HEK293 (cell line): ENCODE data around the gene TBC1D22A.

Experiments used
- CTCF ChIA-PET: fragments of 350-600 bp; formaldehyde crosslinking; extraction: SDS; loops from one replicate; lab custom pipeline; 2021; ENCODE audit warnings: antibody characterized with exemption; lab: Yijun Ruan, JAX
- POLR2A ChIA-PET: fragments of 300-600 bp; formaldehyde crosslinking; extraction: SDS; loops from one replicate; lab custom pipeline; 2020; ENCODE audit warnings: antibody characterized with exemption, inconsistent platforms; lab: Yijun Ruan, JAX
- H3K27ac ChIP-seq: fragments of 200-500 bp; sonication (Bioruptor generic); 2 replicates; pipeline ENCODE4 v1.5.1; 2014; ENCODE audit warnings: low read depth, low read length, control low read depth, inconsistent platforms; ENCODE audit errors: extremely low read depth
- H3K36me3 ChIP-seq, 2 experiments: fragments of 200-500 bp in 1 of 2; sonication (Bioruptor generic) in 1 of 2; 1 replicate in 1 of 2; 2 replicates in 1 of 2; pipeline ENCODE4 v1.5.1; 2014 to 2017; ENCODE audit warnings: inconsistent platforms in 2 of 2, low read length in 2 of 2; ENCODE audit not compliant: control insufficient read depth in 2 of 2, insufficient read depth in 1 of 2
- H3K4me1 ChIP-seq: fragments of 200-500 bp; sonication (Bioruptor generic); 2 replicates; pipeline ENCODE4 v1.5.1; 2014; ENCODE audit warnings: mild to moderate bottlenecking, low read length, inconsistent platforms; ENCODE audit not compliant: control insufficient read depth, insufficient read depth
- H3K4me3 ChIP-seq: 2 replicates; pipeline ENCODE4 v1.5.1; 2011; ENCODE audit warnings: low read depth, mild to moderate bottlenecking, control low read depth, low read length, moderate library complexity
- H3K9me3 ChIP-seq: fragments of 200-500 bp; sonication (Bioruptor generic); 2 replicates; pipeline ENCODE4 v1.5.1; 2014; ENCODE audit warnings: low read depth, low read length, inconsistent platforms; ENCODE audit not compliant: control insufficient read depth, insufficient read depth
- BCL11A ChIP-seq: fragments of 450-650 bp; formaldehyde crosslinking; IDR thresholded peaks from 2 replicates; pipeline ENCODE4 v1.5.1; 2016; ENCODE audit warnings: low read depth, missing biosample characterization, missing genetic modification characterization
- CTCF ChIP-seq: fragments of 450-650 bp; formaldehyde crosslinking; IDR thresholded peaks from 2 replicates; pipeline ENCODE4 v1.5.1; 2016; ENCODE audit warnings: missing biosample characterization, missing genetic modification characterization
- HOXC10 ChIP-seq: sonication (generic); formaldehyde crosslinking; IDR thresholded peaks from 2 replicates; pipeline ENCODE4 v1.8.1; 2023; ENCODE audit warnings: mild to moderate bottlenecking, missing genetic modification reagents
- KLF17 ChIP-seq: fragments of 450-650 bp; formaldehyde crosslinking; IDR thresholded peaks from 2 replicates; pipeline ENCODE4 v1.5.1; 2016; ENCODE audit warnings: missing biosample characterization, missing genetic modification characterization
- PBX3 ChIP-seq: sonication (generic); formaldehyde crosslinking; IDR thresholded peaks from 2 replicates; pipeline ENCODE4 v1.8.1; 2022; ENCODE audit warnings: mild to moderate bottlenecking, moderate library complexity, missing genetic modification reagents
- TRIM28 ChIP-seq: IDR thresholded peaks from 2 replicates; pipeline ENCODE4 v1.6.1; 2011; ENCODE audit warnings: low read length, control low read depth, borderline replicate concordance
- TSHZ1 ChIP-seq: fragments of 450-650 bp; formaldehyde crosslinking; IDR thresholded peaks from 2 replicates; pipeline ENCODE4 v1.5.1; 2016; ENCODE audit warnings: missing biosample characterization, missing genetic modification characterization, borderline replicate concordance
- WT1 ChIP-seq: fragments of 450-650 bp; formaldehyde crosslinking; IDR thresholded peaks from 2 replicates; pipeline ENCODE4 v1.5.1; 2016; ENCODE audit warnings: missing biosample characterization, missing genetic modification characterization
- YY2 ChIP-seq: fragments of 450-650 bp; formaldehyde crosslinking; IDR thresholded peaks from 2 replicates; pipeline ENCODE4 v1.5.1; 2016; ENCODE audit warnings: missing biosample characterization, missing genetic modification characterization
- ZBTB17 ChIP-seq: fragments of 450-650 bp; formaldehyde crosslinking; IDR thresholded peaks from 2 replicates; pipeline ENCODE4 v1.5.1; 2016; ENCODE audit warnings: missing biosample characterization, missing genetic modification characterization
- ZBTB21 ChIP-seq: fragments of 450-650 bp; formaldehyde crosslinking; IDR thresholded peaks from 2 replicates; pipeline ENCODE4 v1.5.1; 2017; ENCODE audit warnings: missing biosample characterization, missing genetic modification characterization
- ZBTB48 ChIP-seq: fragments of 450-650 bp; formaldehyde crosslinking; IDR thresholded peaks from 2 replicates; pipeline ENCODE4 v1.5.1; 2016; ENCODE audit warnings: missing biosample characterization, missing genetic modification characterization
- ZIC2 ChIP-seq: fragments of 450-650 bp; formaldehyde crosslinking; IDR thresholded peaks from 2 replicates; pipeline ENCODE4 v1.5.1; 2016; ENCODE audit warnings: missing biosample characterization, missing genetic modification characterization
- ZNF169 ChIP-seq: fragments of 450-650 bp; formaldehyde crosslinking; IDR thresholded peaks from 2 replicates; pipeline ENCODE4 v1.5.1; 2016; ENCODE audit warnings: missing biosample characterization, missing genetic modification characterization
- ZNF211 ChIP-seq: fragments of 450-650 bp; formaldehyde crosslinking; IDR thresholded peaks from 2 replicates; pipeline ENCODE4 v1.5.1; 2016; ENCODE audit warnings: low read depth, missing biosample characterization, missing genetic modification characterization
- ZNF221 ChIP-seq: fragments of 450-650 bp; formaldehyde crosslinking; IDR thresholded peaks from 2 replicates; pipeline ENCODE4 v1.5.1; 2017; ENCODE audit warnings: missing biosample characterization, missing genetic modification characterization, borderline replicate concordance
- ZNF266 ChIP-seq: fragments of 450-650 bp; formaldehyde crosslinking; IDR thresholded peaks from 2 replicates; pipeline ENCODE4 v1.5.1; 2016; ENCODE audit warnings: missing biosample characterization, missing genetic modification characterization, low read depth
- ZNF473 ChIP-seq: fragments of 450-650 bp; formaldehyde crosslinking; IDR thresholded peaks from 2 replicates; pipeline ENCODE4 v1.5.1; 2017; ENCODE audit warnings: missing biosample characterization, missing genetic modification characterization
- ZNF48 ChIP-seq: fragments of 450-650 bp; formaldehyde crosslinking; IDR thresholded peaks from 2 replicates; pipeline ENCODE4 v1.5.1; 2016; ENCODE audit warnings: missing biosample characterization, missing genetic modification characterization
- ZNF501 ChIP-seq: fragments of 450-650 bp; formaldehyde crosslinking; IDR thresholded peaks from 2 replicates; pipeline ENCODE4 v1.5.1; 2016; ENCODE audit warnings: missing biosample characterization, missing genetic modification characterization
- ZNF558 ChIP-seq: fragments of 450-650 bp; formaldehyde crosslinking; IDR thresholded peaks from 2 replicates; pipeline ENCODE4 v1.5.1; 2016; ENCODE audit warnings: missing biosample characterization, missing genetic modification characterization
- ZNF600 ChIP-seq: fragments of 450-650 bp; formaldehyde crosslinking; IDR thresholded peaks from 2 replicates; pipeline ENCODE4 v1.5.1; 2016; ENCODE audit warnings: missing biosample characterization, missing genetic modification characterization
- ZNF654 ChIP-seq: fragments of 450-650 bp; formaldehyde crosslinking; IDR thresholded peaks from 2 replicates; pipeline ENCODE4 v1.5.1; 2016; ENCODE audit warnings: low read depth, missing biosample characterization, missing genetic modification characterization
- ZNF670 ChIP-seq: fragments of 450-650 bp; formaldehyde crosslinking; IDR thresholded peaks from 2 replicates; pipeline ENCODE4 v1.5.1; 2016; ENCODE audit warnings: missing biosample characterization, missing genetic modification characterization, low read depth
- ZNF692 ChIP-seq: fragments of 450-650 bp; formaldehyde crosslinking; IDR thresholded peaks from 2 replicates; pipeline ENCODE4 v1.5.1; 2016; ENCODE audit warnings: missing biosample characterization, missing genetic modification characterization
- ZNF704 ChIP-seq: fragments of 450-650 bp; formaldehyde crosslinking; IDR thresholded peaks from 2 replicates; pipeline ENCODE4 v1.5.1; 2016; ENCODE audit warnings: missing biosample characterization, missing genetic modification characterization
- ZNF785 ChIP-seq: fragments of 450-650 bp; formaldehyde crosslinking; IDR thresholded peaks from 2 replicates; pipeline ENCODE4 v1.5.1; 2016; ENCODE audit warnings: missing biosample characterization, missing genetic modification characterization
- ZNF843 ChIP-seq: fragments of 450-650 bp; formaldehyde crosslinking; IDR thresholded peaks from 2 replicates; pipeline ENCODE4 v1.5.1; 2016; ENCODE audit warnings: missing biosample characterization, missing genetic modification characterization

TBC1D22A gene

GRCh38 chr22:46758121-46758520 is 4.3 kb upstream of the TBC1D22A start:
- Histone ChIP-seq H3K4me3 (no peak overlapping the region), H3K4me1 (peaks cover 3% of the 10 kb centered on the region; the same call in 1 of the 2 replicates), H3K9me3 (no peaks in the 10 kb centered on the region), H3K36me3 (peaks cover 0 to 9% of the 10 kb centered on the region in 2 experiments; a peak in 2 of 3 replicates)
- POLR2A ChIA-PET = interaction anchor here (0.5 to 1.4 kb wide), 3 partner anchors 11 to 22 kb away, joined by 4 to 8 read pairs (median 5); no protein-coding TSS in a partner anchor
- CTCF ChIA-PET = interaction anchor here (0.6 to 12.2 kb wide), 19 partner anchors 9 to 1304 kb away, joined by 3 to 223 read pairs (median 5); partner anchors contain the start of gene CERK
- TF ChIP-seq ZNF211 (no peak), TSHZ1 (tag by site-specific recombination) (no peak), ZNF670 (no peak), BCL11A (tag by site-specific recombination) (no peak), WT1 (no peak), ZNF558 (tag by site-specific recombination) (no peak), ZNF169 (tag by site-specific recombination) (no peak), KLF17 (no peak), ZBTB21 (no peak), ZNF692 (tag by site-specific recombination) (no peak), YY2 (tag by site-specific recombination) (no peak), ZNF600 (tag by site-specific recombination) (no peak), ZIC2 (no peak), ZNF501 (tag by site-specific recombination) (no peak), CTCF (no peak), HOXC10 (no peak)
- TF ChIP-seq, all 188 proteins: peak for 0
- H3K27ac ChIP-seq = no peak overlapping the region

- peaks cover 0 to 9% of the 10 kb centered on the region in 2 experiments; a peak in 2 of 3 replicates for H3K36me3 ChIP-seq
- CTCF ChIA-PET = interaction anchor here (0.7 to 12.2 kb wide), 18 partner anchors 9 to 472 kb away, joined by 3 to 223 read pairs (median 7); partner anchors contain the start of gene CERK
- no peaks in the 10 kb centered on the region for H3K9me3 ChIP-seq
- peaks cover 3% of the 10 kb centered on the region; the same call in 1 of the 2 replicates for H3K4me1 ChIP-seq
- POLR2A ChIA-PET = interaction anchor here (0.5 to 1.4 kb wide), 4 partner anchors 10 to 62 kb away, joined by 4 to 8 read pairs (median 4); no protein-coding TSS in a partner anchor
- H3K27ac ChIP-seq = no peak overlapping the region
- no peak overlapping the region for H3K4me3 ChIP-seq
- TF ChIP-seq ZNF221 = no peak
- no peak for TF ChIP-seq PBX3 (CRISPR knock-in tag)
- TF ChIP-seq ZNF266 (tag by site-specific recombination) = no peak
- no peak for TF ChIP-seq ZNF704
- no peak for TF ChIP-seq ZNF843
- no peak for TF ChIP-seq ZBTB48 (tag by site-specific recombination)
- no peak for TF ChIP-seq ZNF48
- peak; percentile 66 for TF ChIP-seq ZNF654
- no peak for TF ChIP-seq ZNF473 (tag by site-specific recombination)
- peak; percentile 98 for TF ChIP-seq ZNF785 (tag by site-specific recombination)
- peak; percentile 55 for TF ChIP-seq ZBTB17 (tag by site-specific recombination)
- 0 out of 2 replicates have a peak, but pooled peaks have one; percentile 49 for TF ChIP-seq TRIM28
Measured at GRCh38 chr22:46758867-46759290, 3.6 kb upstream of the TBC1D22A start.
